K562 (cell line): ENCODE results near the gene VSX2.

Source experiments
- CREM ChIP-seq: IDR thresholded peaks from 2 replicates; pipeline ENCODE4 v1.6.1; 2014; ENCODE audit warnings: antibody characterized with exemption, low read depth
- EGR1 ChIP-seq: fragments of 450-650 bp; conservative IDR thresholded peaks from 2 replicates; pipeline ENCODE4 v1.6.1; 2017; ENCODE audit warnings: mild to moderate bottlenecking
- ETV5 ChIP-seq: sonication (generic); formaldehyde crosslinking; IDR thresholded peaks from 2 replicates; pipeline ENCODE4 v1.4.0; 2020; ENCODE audit warnings: low read depth, mild to moderate bottlenecking, missing genetic modification reagents
- EZH2 ChIP-seq: IDR thresholded peaks from 2 replicates; pipeline ENCODE4 v1.6.1; 2012; ENCODE audit warnings: low read depth, mild to moderate bottlenecking, inconsistent platforms, low read length, borderline replicate concordance
- FIP1L1 ChIP-seq: fragments of 200-400 bp; formaldehyde crosslinking; IDR thresholded peaks from 2 replicates; pipeline ENCODE4 v1.6.1; 2018; ENCODE audit warnings: mild to moderate bottlenecking, low read depth, low read length; ENCODE audit not compliant: poor library complexity, severe bottlenecking
- GABPB1 ChIP-seq: sonication (generic); formaldehyde crosslinking; IDR thresholded peaks from 2 replicates; pipeline ENCODE4 v1.8.0; 2022; ENCODE audit warnings: mild to moderate bottlenecking, missing genetic modification reagents
- MXI1 ChIP-seq: IDR thresholded peaks from 2 replicates; pipeline ENCODE4 v1.6.1; 2011; ENCODE audit warnings: low read depth, mild to moderate bottlenecking, improper control_type of control experiment, low read length
- POLR2A ChIP-seq: fragments of 450-650 bp; conservative IDR thresholded peaks from 2 replicates; pipeline ENCODE4 v1.6.1; 2016
- RAD21 ChIP-seq, 2 experiments: fragments of 250-450 bp in 1 of 2; fragments of 450-650 bp in 1 of 2; sonication (Bioruptor Pico) in 1 of 2; formaldehyde crosslinking in 1 of 2; IDR thresholded peaks in 1 of 2; conservative IDR thresholded peaks in 1 of 2; 2 replicates each; pipeline versions ENCODE4 v1.4.0 to v1.8.0; 2020 to 2022; ENCODE audit warnings: mild to moderate bottlenecking in 2 of 2, moderate library complexity in 1 of 2
- TEAD4 ChIP-seq, 2 experiments: sonication (generic) in 1 of 2; formaldehyde crosslinking in 1 of 2; IDR thresholded peaks; 2 replicates each; pipeline versions ENCODE4 v1.6.1 to v1.8.0; 2012 to 2022; ENCODE audit warnings: borderline replicate concordance in 1 of 2, inconsistent platforms in 1 of 2, low read length in 1 of 2, mild to moderate bottlenecking in 1 of 2, missing genetic modification reagents in 1 of 2
- TF ChIP-seq, protein P1 (sequence below): sonication (generic); formaldehyde crosslinking; IDR thresholded peaks from 2 replicates; pipeline ENCODE4 v1.8.0; 2022; ENCODE audit warnings: mild to moderate bottlenecking, low read depth, missing genetic modification reagents
- TF ChIP-seq, protein P2 (sequence below): fragments of 250-450 bp; sonication (Bioruptor Pico); IDR thresholded peaks from 2 replicates; pipeline ENCODE4 v1.5.1; 2021; ENCODE audit warnings: mild to moderate bottlenecking

DNA sequence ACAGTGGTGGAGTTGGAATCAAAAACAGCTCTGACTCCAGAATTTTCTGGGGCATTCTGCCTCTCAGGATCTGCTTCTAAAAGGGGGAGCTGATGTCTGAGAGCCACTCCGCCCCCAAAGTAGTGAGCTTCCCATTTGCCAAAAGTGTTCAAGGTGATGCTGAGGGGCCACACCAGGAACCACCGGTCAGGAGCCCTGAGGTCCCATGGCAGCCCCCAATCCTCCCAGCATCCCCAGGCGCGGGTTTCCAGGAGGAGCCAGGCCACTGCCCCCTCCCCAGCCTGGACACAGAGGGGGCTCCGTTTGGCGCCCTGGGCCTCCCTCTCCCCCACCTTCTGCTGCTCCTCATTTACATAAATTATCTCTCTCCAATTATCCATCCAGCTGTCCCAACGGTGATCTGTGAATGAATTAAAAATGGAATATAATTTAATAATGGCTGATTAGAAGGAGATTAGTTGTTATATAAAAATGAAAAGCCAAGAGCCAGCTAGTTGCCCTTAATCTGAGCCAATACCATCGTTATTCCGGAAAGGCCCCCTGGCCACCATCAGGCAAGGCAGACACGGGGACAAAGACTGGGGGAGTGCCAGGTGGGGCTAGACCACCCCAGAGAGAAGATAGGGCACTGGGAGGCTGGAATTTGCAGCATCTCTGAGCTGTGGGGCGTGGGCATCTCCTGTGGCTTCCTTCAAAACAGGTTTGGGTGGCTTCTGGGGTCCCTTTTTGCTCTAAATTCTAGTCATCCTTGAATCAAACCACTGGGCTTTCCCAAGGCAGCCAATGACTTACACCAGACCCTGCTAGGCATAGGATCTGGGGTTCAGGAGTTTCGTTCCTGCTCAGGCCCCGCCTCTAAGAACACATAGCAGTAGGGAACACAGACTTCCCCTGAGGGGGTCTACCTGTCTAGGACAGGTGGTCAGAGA, 19.7 kb upstream of the VSX2 start:
- TF ChIP-seq FIP1L1 (no peak), GABPB1 (CRISPR knock-in tag) (no peak), ETV5 (CRISPR knock-in tag) (no peak), POLR2A (no peak), EZH2 (no peak), RAD21 (CRISPR knock-in tag; conservative IDR thresholded peaks at IDR 0.05 in 1 of 2, IDR thresholded peaks at IDR 0.05 in 1 of 2) (no peak), EGR1 (no peak), TEAD4 (IDR thresholded peaks at IDR 0.05; ENCODE audit: low read length) (no peak), TEAD4 (CRISPR knock-in tag; IDR thresholded peaks at IDR 0.05; ENCODE audit: borderline replicate concordance) (no peak), CREM (no peak), MXI1 (no peak)
- TF ChIP-seq, protein P1, sequence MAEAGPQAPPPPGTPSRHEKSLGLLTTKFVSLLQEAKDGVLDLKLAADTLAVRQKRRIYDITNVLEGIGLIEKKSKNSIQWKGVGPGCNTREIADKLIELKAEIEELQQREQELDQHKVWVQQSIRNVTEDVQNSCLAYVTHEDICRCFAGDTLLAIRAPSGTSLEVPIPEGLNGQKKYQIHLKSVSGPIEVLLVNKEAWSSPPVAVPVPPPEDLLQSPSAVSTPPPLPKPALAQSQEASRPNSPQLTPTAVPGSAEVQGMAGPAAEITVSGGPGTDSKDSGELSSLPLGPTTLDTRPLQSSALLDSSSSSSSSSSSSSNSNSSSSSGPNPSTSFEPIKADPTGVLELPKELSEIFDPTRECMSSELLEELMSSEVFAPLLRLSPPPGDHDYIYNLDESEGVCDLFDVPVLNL (CRISPR knock-in tag), result no peak
- TF ChIP-seq, protein P2, sequence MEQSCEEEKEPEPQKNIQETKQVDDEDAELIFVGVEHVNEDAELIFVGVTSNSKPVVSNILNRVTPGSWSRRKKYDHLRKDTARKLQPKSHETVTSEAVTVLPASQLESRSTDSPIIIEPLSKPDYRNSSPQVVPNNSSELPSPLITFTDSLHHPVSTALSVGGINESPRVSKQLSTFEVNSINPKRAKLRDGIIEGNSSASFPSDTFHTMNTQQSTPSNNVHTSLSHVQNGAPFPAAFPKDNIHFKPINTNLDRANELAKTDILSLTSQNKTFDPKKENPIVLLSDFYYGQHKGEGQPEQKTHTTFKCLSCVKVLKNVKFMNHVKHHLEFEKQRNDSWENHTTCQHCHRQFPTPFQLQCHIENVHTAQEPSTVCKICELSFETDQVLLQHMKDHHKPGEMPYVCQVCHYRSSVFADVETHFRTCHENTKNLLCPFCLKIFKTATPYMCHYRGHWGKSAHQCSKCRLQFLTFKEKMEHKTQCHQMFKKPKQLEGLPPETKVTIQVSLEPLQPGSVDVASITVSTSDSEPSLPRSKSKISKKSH (CRISPR knock-in tag), result no peak
